ENCODE data around the gene AKR1D1.
"Not testable (repeated sequence)": the region's sequence is repeated elsewhere in the genome, so short reads cannot be mapped to it uniquely, and the experiment has no call there.

The AKR1D1 gene

GRCh38 chr7:138072726-138073125, 3.5 kb upstream of the AKR1D1 start:
- no peaks in the 10 kb centered on the region for H3K9me3 ChIP-seq (ENCODE audit: insufficient read depth, low read length, severe bottlenecking)
- H3K4me1 ChIP-seq (ENCODE audit: insufficient read depth, low read length), result no peaks in the 10 kb centered on the region
- no peak overlapping the region for H3K9ac ChIP-seq (ENCODE audit: low read depth, low read length)
- no peaks in the 10 kb centered on the region for H3K36me3 ChIP-seq (ENCODE audit: insufficient read depth, low read length)
- no peak overlapping the region for H3K4me3 ChIP-seq (ENCODE audit: low read depth in 1 of 2, low read length in 2 of 2)
- no peaks in the 10 kb centered on the region for H3K27me3 ChIP-seq (ENCODE audit: insufficient read depth, low read length, poor library complexity)
- DNase-seq (no peak), ATAC-seq (ENCODE audit: insufficient read depth, low read depth) (no peak)
- H4K20me1 ChIP-seq (ENCODE audit: insufficient read depth, low read length), result no peaks in the 10 kb centered on the region
- no peaks in the 10 kb centered on the region for H3K79me2 ChIP-seq (ENCODE audit: insufficient read depth, low read length)
- H3K4me2 ChIP-seq (ENCODE audit: insufficient read depth, low read length), result no peak overlapping the region
- TF ChIP-seq, protein P1, sequence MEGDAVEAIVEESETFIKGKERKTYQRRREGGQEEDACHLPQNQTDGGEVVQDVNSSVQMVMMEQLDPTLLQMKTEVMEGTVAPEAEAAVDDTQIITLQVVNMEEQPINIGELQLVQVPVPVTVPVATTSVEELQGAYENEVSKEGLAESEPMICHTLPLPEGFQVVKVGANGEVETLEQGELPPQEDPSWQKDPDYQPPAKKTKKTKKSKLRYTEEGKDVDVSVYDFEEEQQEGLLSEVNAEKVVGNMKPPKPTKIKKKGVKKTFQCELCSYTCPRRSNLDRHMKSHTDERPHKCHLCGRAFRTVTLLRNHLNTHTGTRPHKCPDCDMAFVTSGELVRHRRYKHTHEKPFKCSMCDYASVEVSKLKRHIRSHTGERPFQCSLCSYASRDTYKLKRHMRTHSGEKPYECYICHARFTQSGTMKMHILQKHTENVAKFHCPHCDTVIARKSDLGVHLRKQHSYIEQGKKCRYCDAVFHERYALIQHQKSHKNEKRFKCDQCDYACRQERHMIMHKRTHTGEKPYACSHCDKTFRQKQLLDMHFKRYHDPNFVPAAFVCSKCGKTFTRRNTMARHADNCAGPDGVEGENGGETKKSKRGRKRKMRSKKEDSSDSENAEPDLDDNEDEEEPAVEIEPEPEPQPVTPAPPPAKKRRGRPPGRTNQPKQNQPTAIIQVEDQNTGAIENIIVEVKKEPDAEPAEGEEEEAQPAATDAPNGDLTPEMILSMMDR (IDR thresholded peaks at IDR 0.05; ENCODE audit: borderline replicate concordance, extremely low read depth, low read length, poor library complexity, severe bottlenecking), result no peak
- no peak for TF ChIP-seq EZH2 (IDR thresholded peaks at IDR 0.05; ENCODE audit: borderline replicate concordance, low read depth, low read length, severe bottlenecking)
- H2AFZ ChIP-seq (ENCODE audit: low read depth, low read length), result no peak overlapping the region
- H3K27ac ChIP-seq (ENCODE audit: low read length), result no peak overlapping the region

DNA sequence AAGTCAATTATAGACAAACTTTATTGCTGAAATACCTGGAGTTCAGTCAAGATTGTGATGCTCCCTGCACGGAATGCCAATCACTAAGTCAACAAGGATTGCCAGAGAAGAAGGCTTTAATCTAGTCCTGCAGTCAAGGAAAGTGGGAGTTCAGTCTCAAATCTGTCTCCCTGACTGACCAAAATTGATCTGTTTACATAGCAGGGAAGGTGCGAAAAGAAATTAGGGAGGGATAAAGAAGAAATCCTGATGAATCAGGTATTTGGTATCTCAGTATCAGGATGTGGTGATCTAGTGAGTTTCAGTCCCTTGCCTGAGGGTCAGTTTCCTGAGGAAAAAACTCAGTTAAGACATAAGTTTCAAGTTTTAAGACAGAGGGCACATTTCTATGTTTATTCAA, 2.1 kb upstream of the AKR1D1 start:
- no peaks in the 10 kb centered on the region for H3K9me3 ChIP-seq (ENCODE audit: insufficient read depth, low read length, severe bottlenecking)
- TF ChIP-seq EZH2 (IDR thresholded peaks at IDR 0.05; ENCODE audit: borderline replicate concordance, low read depth, low read length, severe bottlenecking), result no peak
- TF ChIP-seq, protein P1 (IDR thresholded peaks at IDR 0.05; ENCODE audit: borderline replicate concordance, extremely low read depth, low read length, poor library complexity, severe bottlenecking), result no peak
- H3K36me3 ChIP-seq (ENCODE audit: insufficient read depth, low read length), result no peaks in the 10 kb centered on the region
- H3K9ac ChIP-seq (ENCODE audit: low read depth, low read length), result no peak overlapping the region
- no peak overlapping the region for H3K4me2 ChIP-seq (ENCODE audit: insufficient read depth, low read length)
- H4K20me1 ChIP-seq (ENCODE audit: insufficient read depth, low read length), result no peaks in the 10 kb centered on the region
- no peaks in the 10 kb centered on the region for H3K27me3 ChIP-seq (ENCODE audit: insufficient read depth, low read length, poor library complexity)
- H3K79me2 ChIP-seq (ENCODE audit: insufficient read depth, low read length), result no peaks in the 10 kb centered on the region
- no peak overlapping the region for H2AFZ ChIP-seq (ENCODE audit: low read depth, low read length)
- H3K4me1 ChIP-seq (ENCODE audit: insufficient read depth, low read length), result no peaks in the 10 kb centered on the region
- DNase-seq, result no peak
- no peak overlapping the region for H3K27ac ChIP-seq (ENCODE audit: low read length)
- no peak for ATAC-seq (ENCODE audit: insufficient read depth, low read depth)
- H3K4me3 ChIP-seq (ENCODE audit: low read depth in 1 of 2, low read length in 2 of 2), result no peak overlapping the region

DNA sequence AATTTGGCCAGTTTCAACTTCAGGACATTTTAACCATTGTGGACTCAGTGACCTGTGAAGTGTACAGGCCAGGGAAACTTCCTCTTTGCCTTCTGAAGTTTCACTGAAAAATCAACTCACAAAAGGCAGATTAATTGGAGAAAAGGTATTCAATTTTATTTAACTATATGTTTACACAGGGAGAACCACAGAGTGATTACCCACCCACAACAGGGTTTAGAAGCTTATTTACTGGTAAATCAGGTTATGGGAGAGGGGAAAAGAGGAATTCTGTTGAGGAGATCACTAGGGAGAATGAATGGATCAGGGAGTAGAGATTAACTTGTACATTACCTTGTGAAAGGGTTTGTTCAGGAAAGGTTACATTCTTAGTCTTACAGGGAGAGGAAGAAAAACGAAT, 1.7 kb upstream of the AKR1D1 start:
- H3K27me3 ChIP-seq (ENCODE audit: insufficient read depth, low read length, poor library complexity), result no peaks in the 10 kb centered on the region
- H3K79me2 ChIP-seq (ENCODE audit: insufficient read depth, low read length), result no peaks in the 10 kb centered on the region
- no peaks in the 10 kb centered on the region for H3K4me1 ChIP-seq (ENCODE audit: insufficient read depth, low read length)
- H3K27ac ChIP-seq (ENCODE audit: low read length), result no peak overlapping the region
- no peak overlapping the region for H3K4me2 ChIP-seq (ENCODE audit: insufficient read depth, low read length)
- no peak for TF ChIP-seq EZH2 (IDR thresholded peaks at IDR 0.05; ENCODE audit: borderline replicate concordance, low read depth, low read length, severe bottlenecking)
- TF ChIP-seq, protein P1 (IDR thresholded peaks at IDR 0.05; ENCODE audit: borderline replicate concordance, extremely low read depth, low read length, poor library complexity, severe bottlenecking), result no peak
- no peak overlapping the region for H3K4me3 ChIP-seq (ENCODE audit: low read depth in 1 of 2, low read length in 2 of 2)
- no peak overlapping the region for H2AFZ ChIP-seq (ENCODE audit: low read depth, low read length)
- no peaks in the 10 kb centered on the region for H4K20me1 ChIP-seq (ENCODE audit: insufficient read depth, low read length)
- H3K9ac ChIP-seq (ENCODE audit: low read depth, low read length), result no peak overlapping the region
- ATAC-seq (ENCODE audit: insufficient read depth, low read depth) (no peak), DNase-seq (no peak)
- H3K36me3 ChIP-seq (ENCODE audit: insufficient read depth, low read length), result no peaks in the 10 kb centered on the region
- no peaks in the 10 kb centered on the region for H3K9me3 ChIP-seq (ENCODE audit: insufficient read depth, low read length, severe bottlenecking)

- Histone ChIP-seq H3K27me3 (ENCODE audit: insufficient read depth, low read length, poor library complexity) (no peaks in the 10 kb centered on the region), H3K4me3 (ENCODE audit: low read depth in 1 of 2, low read length in 2 of 2) (no peak overlapping the region), H3K27ac (ENCODE audit: low read length) (no peak overlapping the region), H3K79me2 (ENCODE audit: insufficient read depth, low read length) (no peaks in the 10 kb centered on the region), H3K4me2 (ENCODE audit: insufficient read depth, low read length) (no peak overlapping the region), H3K9me3 (ENCODE audit: insufficient read depth, low read length, severe bottlenecking) (no peaks in the 10 kb centered on the region), H3K4me1 (ENCODE audit: insufficient read depth, low read length) (no peaks in the 10 kb centered on the region), H4K20me1 (ENCODE audit: insufficient read depth, low read length) (no peaks in the 10 kb centered on the region), H3K36me3 (ENCODE audit: insufficient read depth, low read length) (no peaks in the 10 kb centered on the region), H3K9ac (ENCODE audit: low read depth, low read length) (no peak overlapping the region), H2AFZ (ENCODE audit: low read depth, low read length) (no peak overlapping the region)
- ATAC-seq (ENCODE audit: insufficient read depth, low read depth) (no peak), DNase-seq (no peak)
- TF ChIP-seq, protein P1 (IDR thresholded peaks at IDR 0.05; ENCODE audit: borderline replicate concordance, extremely low read depth, low read length, poor library complexity, severe bottlenecking), result no peak
These were observed 909 bp upstream of the AKR1D1 start for GRCh38 chr7:138075350-138075749.

DNA sequence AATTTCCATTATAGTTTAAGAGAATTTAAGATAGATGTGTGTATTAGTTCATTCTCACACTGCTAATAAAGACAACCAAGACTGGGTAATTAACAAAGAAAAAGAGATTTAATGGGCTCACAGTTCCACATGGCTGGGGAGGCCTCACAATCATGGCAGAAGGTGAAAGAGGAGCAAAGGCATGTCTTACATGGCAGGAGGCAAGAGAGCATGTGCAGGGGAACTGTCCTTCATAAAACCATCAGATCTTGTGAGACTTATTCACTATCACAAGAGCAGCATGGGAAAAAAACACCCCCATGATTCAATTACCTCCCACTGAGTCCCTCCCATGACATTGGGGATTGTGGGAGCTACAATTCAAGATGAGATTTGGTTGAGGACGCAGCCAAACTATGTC, 473 bp upstream of the AKR1D1 start:
- not testable (repeated sequence) for H3K9me3 ChIP-seq (ENCODE audit: insufficient read depth, low read length, severe bottlenecking); H3K27ac ChIP-seq (ENCODE audit: low read length); H3K36me3 ChIP-seq (ENCODE audit: insufficient read depth, low read length); DNase-seq; H3K79me2 ChIP-seq (ENCODE audit: insufficient read depth, low read length); H3K9ac ChIP-seq (ENCODE audit: low read depth, low read length); H2AFZ ChIP-seq (ENCODE audit: low read depth, low read length); H3K4me3 ChIP-seq (ENCODE audit: low read depth in 1 of 2, low read length in 2 of 2); H3K27me3 ChIP-seq (ENCODE audit: insufficient read depth, low read length, poor library complexity); ATAC-seq (ENCODE audit: insufficient read depth, low read depth); H4K20me1 ChIP-seq (ENCODE audit: insufficient read depth, low read length); H3K4me2 ChIP-seq (ENCODE audit: insufficient read depth, low read length); H3K4me1 ChIP-seq (ENCODE audit: insufficient read depth, low read length)

Measured in DND-41 (cell line).